Activated CD4-positive, alpha-beta T cell treated with anti-CD3 and anti-CD28 coated beads, Interleukin-2, amount 50 U/mL, for 48 hours (primary cell): ENCODE results near the gene COX7A2L.
"Not testable (repeated sequence)": the region's sequence is repeated elsewhere in the genome, so short reads cannot be mapped to it uniquely, and the experiment has no call there.

Source experiments
- DNase-seq, 2 experiments: peaks; one replicate each; pipeline ENCODE4 v3.0.0-alpha.2; 2020

COX7A2L gene

GRCh38 chr2:42337846-42338566 lies 23.0 kb downstream of the COX7A2L start:
- DNase-seq: no peak

- DNase-seq: no peak
These were observed 23.6 kb downstream of the COX7A2L start for GRCh38 chr2:42337356-42337820.

- DNase-seq: no peak
These were observed 24.6 kb downstream of the COX7A2L start for GRCh38 chr2:42336361-42336965.

- DNase-seq: no peak
These were observed 25.4 kb downstream of the COX7A2L start for GRCh38 chr2:42335514-42336104.

GRCh38 chr2:42334865-42335264 lies 26.2 kb downstream of the COX7A2L start:
- not testable (repeated sequence) for DNase-seq

- DNase-seq: no peak
These were observed 26.8 kb downstream of the COX7A2L start for GRCh38 chr2:42334220-42334619.

- DNase-seq: no peak
These were observed 27.4 kb downstream of the COX7A2L start for GRCh38 chr2:42333579-42333978.

GRCh38 chr2:42332575-42332974 lies 28.4 kb downstream of the COX7A2L start:
- no peak for DNase-seq

- no peak for DNase-seq
These were observed 29.3 kb downstream of the COX7A2L start for GRCh38 chr2:42331569-42332284.

GRCh38 chr2:42329736-42330135 lies 31.3 kb downstream of the COX7A2L start:
- no peak for DNase-seq

- DNase-seq: no peak
These were observed 32.1 kb downstream of the COX7A2L start for GRCh38 chr2:42328923-42329322.

GRCh38 chr2:42328148-42328833 lies 32.7 kb downstream of the COX7A2L start:
- no peak for DNase-seq

- DNase-seq: no peak
These were observed 33.9 kb downstream of the COX7A2L start for GRCh38 chr2:42327125-42327524.

- no peak for DNase-seq
These were observed 35.4 kb downstream of the COX7A2L start for GRCh38 chr2:42325609-42326008.

GRCh38 chr2:42324949-42325348 lies 36.1 kb downstream of the COX7A2L start:
- DNase-seq: no peak

GRCh38 chr2:42324244-42324643 lies 36.8 kb downstream of the COX7A2L start:
- DNase-seq: no peak

GRCh38 chr2:42321452-42322064 lies 39.5 kb downstream of the COX7A2L start:
- no peak for DNase-seq

GRCh38 chr2:42319265-42319664 lies 41.8 kb downstream of the COX7A2L start:
- no peak for DNase-seq

GRCh38 chr2:42317945-42318344 lies 43.1 kb downstream of the COX7A2L start:
- DNase-seq: no peak

- DNase-seq: no peak
These were observed 43.5 kb downstream of the COX7A2L start for GRCh38 chr2:42317486-42317885.

GRCh38 chr2:42316910-42317309 lies 44.1 kb downstream of the COX7A2L start:
- DNase-seq: no peak

GRCh38 chr2:42315844-42316470 lies 45.1 kb downstream of the COX7A2L start:
- no peak for DNase-seq
